Astrocyte (in vitro differentiated cells and primary cell): ENCODE data around the gene DHDH. TPM values are rescaled to one million over a fixed set of nuclear protein-coding genes. Genes with fewer than 3 reads are reported as not detected.

Experiments used
- DNase-seq: peaks from one replicate; pipeline ENCODE4 v3.0.0-alpha.2; 2010; ENCODE audit warnings: low read depth
- FAIRE-seq: peaks from 2 replicates; lab custom pipeline; 2011; peaks lifted over from hg19 to GRCh38; lab: Jason Lieb, UNC
- H2AFZ ChIP-seq: 2 replicates; pipeline ENCODE4 v1.6.0; 2012; ENCODE audit warnings: low read depth, low read length, inconsistent platforms
- H3K27ac ChIP-seq: 2 replicates; pipeline ENCODE4 v1.5.1; 2011; ENCODE audit warnings: low read depth, low read length, inconsistent platforms
- H3K27me3 ChIP-seq: 2 replicates; pipeline ENCODE4 v1.6.0; 2011; ENCODE audit warnings: low read length, inconsistent platforms; ENCODE audit not compliant: insufficient read depth
- H3K36me3 ChIP-seq: 2 replicates; pipeline ENCODE4 v1.5.1; 2011; ENCODE audit warnings: low read length, inconsistent platforms; ENCODE audit not compliant: insufficient read depth
- H3K4me1 ChIP-seq: 2 replicates; pipeline ENCODE4 v1.5.1; 2011; ENCODE audit warnings: low read length, inconsistent platforms; ENCODE audit not compliant: insufficient read depth
- H3K4me2 ChIP-seq: 2 replicates; pipeline ENCODE4 v1.6.0; 2012; ENCODE audit warnings: low read length, inconsistent platforms
- H3K4me3 ChIP-seq: 2 replicates; pipeline ENCODE4 v1.5.1; 2011; ENCODE audit warnings: low read depth, mild to moderate bottlenecking, low read length, inconsistent platforms; ENCODE audit not compliant: insufficient read depth
- H3K79me2 ChIP-seq: 2 replicates; pipeline ENCODE4 v1.6.0; 2012; ENCODE audit warnings: mild to moderate bottlenecking, low read length, inconsistent platforms; ENCODE audit not compliant: insufficient read depth
- H3K9ac ChIP-seq: 2 replicates; pipeline ENCODE4 v1.6.0; 2012; ENCODE audit warnings: mild to moderate bottlenecking, low read length, inconsistent platforms
- H3K9me3 ChIP-seq: 2 replicates; pipeline ENCODE4 v1.5.1; 2012; ENCODE audit warnings: low read depth, mild to moderate bottlenecking, low read length, inconsistent platforms; ENCODE audit not compliant: insufficient read depth
- H4K20me1 ChIP-seq: 2 replicates; pipeline ENCODE4 v1.6.0; 2012; ENCODE audit warnings: low read length, inconsistent platforms; ENCODE audit not compliant: insufficient read depth
- H3K27ac Mint-ChIP-seq: one replicate; pipeline ENCODE4 v1.8.0; 2021; ENCODE audit warnings: mild to moderate bottlenecking, mixed read lengths; ENCODE audit not compliant: unreplicated experiment
- H3K27me3 Mint-ChIP-seq: one replicate; pipeline ENCODE4 v1.8.0; 2021; ENCODE audit warnings: low read depth, mixed read lengths; ENCODE audit not compliant: unreplicated experiment
- H3K36me3 Mint-ChIP-seq: one replicate; pipeline ENCODE4 v1.8.0; 2021; ENCODE audit warnings: low read depth, mixed read lengths; ENCODE audit not compliant: unreplicated experiment
- H3K4me1 Mint-ChIP-seq: one replicate; pipeline ENCODE4 v1.8.0; 2021; ENCODE audit warnings: low read depth, mixed read lengths; ENCODE audit not compliant: unreplicated experiment
- H3K4me3 Mint-ChIP-seq: one replicate; pipeline ENCODE4 v1.8.0; 2021; ENCODE audit warnings: mild to moderate bottlenecking, moderate library complexity, mixed read lengths; ENCODE audit not compliant: unreplicated experiment
- H3K9me3 Mint-ChIP-seq: one replicate; pipeline ENCODE4 v1.8.0; 2021; ENCODE audit warnings: mild to moderate bottlenecking, mixed read lengths; ENCODE audit not compliant: unreplicated experiment
- CTCF ChIP-seq: IDR thresholded peaks from 2 replicates; pipeline ENCODE4 v1.5.1; 2011; ENCODE audit warnings: low read depth, mild to moderate bottlenecking, inconsistent platforms, low read length, moderate library complexity; ENCODE audit not compliant: insufficient read depth
- EZH2 ChIP-seq: IDR thresholded peaks from 2 replicates; pipeline ENCODE4 v1.6.1; 2012; ENCODE audit warnings: mild to moderate bottlenecking, low read length, inconsistent platforms; ENCODE audit not compliant: insufficient read depth
- total RNA-seq: library from RNA; stranded (reverse); gene quantifications from 2 replicates; pipeline ENCODE4 v1.2.1, GENCODE V29; 2021

DHDH gene
- total RNA-seq, 1 donor from 2014 or later = 0.45 TPM

- H4K20me1 ChIP-seq = peaks cover 6% of the 10 kb centered on the region
- H3K4me1 Mint-ChIP-seq = peaks cover 11% of the 10 kb centered on the region
- H3K4me3 Mint-ChIP-seq = no peak overlapping the region
- peaks cover 9% of the 10 kb centered on the region for H3K4me1 ChIP-seq
- H3K79me2 ChIP-seq = no peaks in the 10 kb centered on the region
- no peak overlapping the region for H3K4me3 ChIP-seq
- H2AFZ ChIP-seq = no peak overlapping the region
- no peak overlapping the region for H3K27ac Mint-ChIP-seq
- peaks cover 13% of the 10 kb centered on the region for H3K36me3 ChIP-seq
- peaks cover 2% of the 10 kb centered on the region for H3K9me3 Mint-ChIP-seq
- no peak overlapping the region for H3K27ac ChIP-seq
- no peaks in the 10 kb centered on the region for H3K27me3 Mint-ChIP-seq
- TF ChIP-seq EZH2 (no peak), CTCF (no peak)
- no peak overlapping the region for H3K9ac ChIP-seq
- H3K4me2 ChIP-seq = no peak overlapping the region
- H3K27me3 ChIP-seq = no peaks in the 10 kb centered on the region
- no peak for DNase-seq
- no peaks in the 10 kb centered on the region for H3K9me3 ChIP-seq
- H3K36me3 Mint-ChIP-seq = peaks cover 31% of the 10 kb centered on the region
- no peak for FAIRE-seq
Measured at GRCh38 chr19:48982280-48982679, 48.8 kb downstream of the DHDH start.

- FAIRE-seq = no peak
- no peak overlapping the region for H3K4me2 ChIP-seq
- no peaks in the 10 kb centered on the region for H3K9me3 ChIP-seq
- Mint-ChIP-seq H3K4me3 (no peak overlapping the region), H3K4me1 (peaks cover 6% of the 10 kb centered on the region), H3K36me3 (peaks cover 27% of the 10 kb centered on the region), H3K27ac (no peak overlapping the region), H3K9me3 (peaks cover 2% of the 10 kb centered on the region), H3K27me3 (no peaks in the 10 kb centered on the region)
- DNase-seq = no peak
- peaks cover 7% of the 10 kb centered on the region for H3K79me2 ChIP-seq
- H3K4me3 ChIP-seq = no peak overlapping the region
- no peak overlapping the region for H3K27ac ChIP-seq
- H3K9ac ChIP-seq = no peak overlapping the region
- H2AFZ ChIP-seq = no peak overlapping the region
- peaks cover 3% of the 10 kb centered on the region for H3K4me1 ChIP-seq
- H3K36me3 ChIP-seq = peaks cover 16% of the 10 kb centered on the region
- H4K20me1 ChIP-seq = peaks cover 15% of the 10 kb centered on the region
- TF ChIP-seq EZH2 (no peak), CTCF (no peak)
- no peaks in the 10 kb centered on the region for H3K27me3 ChIP-seq
Measured at GRCh38 chr19:48985711-48986110, 52.2 kb downstream of the DHDH start.

- H3K79me2 ChIP-seq = peaks cover 12% of the 10 kb centered on the region
- no peak overlapping the region for H2AFZ ChIP-seq
- no peak overlapping the region for H3K27ac ChIP-seq
- H3K36me3 Mint-ChIP-seq = peaks cover 25% of the 10 kb centered on the region
- H3K9me3 ChIP-seq = no peaks in the 10 kb centered on the region
- no peak overlapping the region for H3K27ac Mint-ChIP-seq
- FAIRE-seq (no peak), DNase-seq (no peak)
- H3K4me1 ChIP-seq = peaks cover 4% of the 10 kb centered on the region
- peaks cover 11% of the 10 kb centered on the region for H3K4me1 Mint-ChIP-seq
- H3K9me3 Mint-ChIP-seq = peaks cover 2% of the 10 kb centered on the region
- H3K9ac ChIP-seq = no peak overlapping the region
- no peak for TF ChIP-seq CTCF
- TF ChIP-seq EZH2 = no peak
- H3K27me3 ChIP-seq = no peaks in the 10 kb centered on the region
- H4K20me1 ChIP-seq = peaks cover 20% of the 10 kb centered on the region
- no peak overlapping the region for H3K4me3 Mint-ChIP-seq
- H3K27me3 Mint-ChIP-seq = no peaks in the 10 kb centered on the region
- H3K4me2 ChIP-seq = no peak overlapping the region
- H3K36me3 ChIP-seq = peaks cover 16% of the 10 kb centered on the region
- no peak overlapping the region for H3K4me3 ChIP-seq
Measured at GRCh38 chr19:48986211-48986610, 52.7 kb downstream of the DHDH start.
